ENCODE measurements around the gene TMEM178B.

The TMEM178B gene

GRCh38 chr7:141333459-141333858, 259.6 kb downstream of the TMEM178B start:
- H3K4me3 ChIP-seq (ENCODE audit: low read depth, low read length), result no peak overlapping the region
- DNase-seq (ENCODE audit: low read depth), result no peak
- TF ChIP-seq CTCF (conservative IDR thresholded peaks at IDR 0.05; ENCODE audit: low read depth, low read length), result no peak

- H3K4me3 ChIP-seq (ENCODE audit: low read depth, low read length), result no peak overlapping the region
- no peak for TF ChIP-seq CTCF (conservative IDR thresholded peaks at IDR 0.05; ENCODE audit: low read depth, low read length)
- no peak for DNase-seq (ENCODE audit: low read depth)
These were observed 261.3 kb downstream of the TMEM178B start for GRCh38 chr7:141335164-141335563.

GRCh38 chr7:141339603-141340002, 265.7 kb downstream of the TMEM178B start:
- DNase-seq (ENCODE audit: low read depth), result no peak
- TF ChIP-seq CTCF (conservative IDR thresholded peaks at IDR 0.05; ENCODE audit: low read depth, low read length), result no peak
- no peak overlapping the region for H3K4me3 ChIP-seq (ENCODE audit: low read depth, low read length)

GRCh38 chr7:141340991-141341390, 267.1 kb downstream of the TMEM178B start:
- H3K4me3 ChIP-seq (ENCODE audit: low read depth, low read length), result no peak overlapping the region
- no peak for TF ChIP-seq CTCF (conservative IDR thresholded peaks at IDR 0.05; ENCODE audit: low read depth, low read length)
- no peak for DNase-seq (ENCODE audit: low read depth)

- DNase-seq (ENCODE audit: low read depth), result no peak
- no peak overlapping the region for H3K4me3 ChIP-seq (ENCODE audit: low read depth, low read length)
- TF ChIP-seq CTCF (conservative IDR thresholded peaks at IDR 0.05; ENCODE audit: low read depth, low read length), result no peak
These were observed 269.0 kb downstream of the TMEM178B start for GRCh38 chr7:141342621-141343408.

GRCh38 chr7:141344153-141344935, 270.5 kb downstream of the TMEM178B start:
- no peak overlapping the region for H3K4me3 ChIP-seq (ENCODE audit: low read depth, low read length)
- TF ChIP-seq CTCF (conservative IDR thresholded peaks at IDR 0.05; ENCODE audit: low read depth, low read length), result no peak
- DNase-seq (ENCODE audit: low read depth), result no peak

Measured in choroid plexus epithelial cell (primary cell).